Activated B cell treated with CpG ODN at 0.5 μM for 24 hours (primary cell): ENCODE results near the gene GALNT6. TPM values are rescaled to one million over a fixed set of nuclear protein-coding genes. Genes with fewer than 3 reads are reported as not detected.

Experiments
- ATAC-seq: fragments of 200-7000 bp; cut with Tn5 transposase; one replicate; pipeline ENCODE4 v1.10.0; 2021; ENCODE audit warnings: low read depth, mild to moderate bottlenecking, moderate library complexity
- CTCF ChIA-PET: fragments of 350-600 bp; sonication (Branson Sonifier 250); formaldehyde crosslinking; loops from one replicate; lab custom pipeline; 2021; ENCODE audit warnings: antibody characterized with exemption; lab: Charles Lee
- POLR2A ChIA-PET: fragments of 350-600 bp; sonication (Branson Sonifier 250); formaldehyde crosslinking; loops from one replicate; lab custom pipeline; 2021; ENCODE audit warnings: antibody characterized with exemption; lab: Charles Lee
- DNase-seq: peaks from one replicate; pipeline ENCODE4 v3.0.0; 2022
- H3K27ac Mint-ChIP-seq: one replicate; pipeline ENCODE4 v1.8.0; 2020; ENCODE audit warnings: mixed read lengths
- H3K27me3 Mint-ChIP-seq: one replicate; pipeline ENCODE4 v1.8.0; 2021; ENCODE audit warnings: mixed read lengths
- H3K36me3 Mint-ChIP-seq: one replicate; pipeline ENCODE4 v1.8.0; 2021; ENCODE audit warnings: low read depth, mixed read lengths
- H3K4me1 Mint-ChIP-seq: one replicate; pipeline ENCODE4 v1.8.0; 2021; ENCODE audit warnings: mixed read lengths
- H3K4me3 Mint-ChIP-seq: one replicate; pipeline ENCODE4 v1.8.0; 2020; ENCODE audit warnings: mild to moderate bottlenecking, mixed read lengths
- H3K9me3 Mint-ChIP-seq: one replicate; pipeline ENCODE4 v1.8.0; 2020; ENCODE audit warnings: mixed read lengths
- intact Hi-C: fragments of 100-400 bp; cut with micrococcal nuclease; formaldehyde crosslinking; loops from one replicate; pipeline ENCODE4 v1.15.1; 2024
- total RNA-seq: library from RNA; stranded (reverse); gene quantifications from 2 replicates; pipeline ENCODE4 v1.2.3, GENCODE V29; 2022
- TF ChIP-seq, protein P1 (sequence below): fragments of 200-600 bp; IDR thresholded peaks from one replicate; pipeline ENCODE4 v1.8.0; 2022; ENCODE audit warnings: antibody characterized with exemption, mild to moderate bottlenecking

Gene GALNT6
- total RNA-seq, 1 donor from 2014 or later: 24.4 TPM

DNA sequence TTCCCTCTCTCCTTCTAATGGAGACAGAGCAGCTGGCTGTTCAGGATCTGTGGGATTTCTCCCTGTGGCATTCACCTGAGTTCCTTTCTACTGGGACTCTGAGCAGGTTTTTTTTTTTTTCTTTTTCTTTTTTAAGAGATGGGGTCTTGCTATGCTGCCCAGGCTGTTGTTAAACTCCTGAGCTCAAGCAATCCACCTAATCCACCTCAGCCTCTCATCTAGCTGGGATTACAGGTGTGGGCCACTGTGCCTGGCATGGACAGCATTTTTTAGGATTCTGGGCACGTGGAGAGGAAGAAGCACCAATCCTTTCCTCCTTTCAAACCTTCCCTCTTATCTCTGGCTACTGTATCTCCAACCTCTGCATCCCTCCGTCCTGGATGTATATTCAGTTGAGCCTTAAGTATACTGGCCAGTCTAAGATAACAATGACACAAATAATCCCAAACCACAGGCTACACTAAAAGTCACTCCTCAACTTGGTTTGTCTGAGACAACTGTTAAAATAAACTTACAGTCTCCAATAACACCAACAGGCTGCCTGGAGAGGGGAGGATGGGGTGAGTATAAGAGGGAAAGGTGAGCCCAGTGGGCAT lies 28.4 kb downstream of the GALNT6 start:
- Mint-ChIP-seq H3K27ac (no peak overlapping the region), H3K9me3 (no peaks in the 10 kb centered on the region), H3K36me3 (peaks cover 37% of the 10 kb centered on the region), H3K4me3 (no peak overlapping the region), H3K27me3 (no peaks in the 10 kb centered on the region), H3K4me1 (peaks cover 39% of the 10 kb centered on the region)
- ATAC-seq: no peak
- DNase-seq: no peak
- TF ChIP-seq, protein P1, sequence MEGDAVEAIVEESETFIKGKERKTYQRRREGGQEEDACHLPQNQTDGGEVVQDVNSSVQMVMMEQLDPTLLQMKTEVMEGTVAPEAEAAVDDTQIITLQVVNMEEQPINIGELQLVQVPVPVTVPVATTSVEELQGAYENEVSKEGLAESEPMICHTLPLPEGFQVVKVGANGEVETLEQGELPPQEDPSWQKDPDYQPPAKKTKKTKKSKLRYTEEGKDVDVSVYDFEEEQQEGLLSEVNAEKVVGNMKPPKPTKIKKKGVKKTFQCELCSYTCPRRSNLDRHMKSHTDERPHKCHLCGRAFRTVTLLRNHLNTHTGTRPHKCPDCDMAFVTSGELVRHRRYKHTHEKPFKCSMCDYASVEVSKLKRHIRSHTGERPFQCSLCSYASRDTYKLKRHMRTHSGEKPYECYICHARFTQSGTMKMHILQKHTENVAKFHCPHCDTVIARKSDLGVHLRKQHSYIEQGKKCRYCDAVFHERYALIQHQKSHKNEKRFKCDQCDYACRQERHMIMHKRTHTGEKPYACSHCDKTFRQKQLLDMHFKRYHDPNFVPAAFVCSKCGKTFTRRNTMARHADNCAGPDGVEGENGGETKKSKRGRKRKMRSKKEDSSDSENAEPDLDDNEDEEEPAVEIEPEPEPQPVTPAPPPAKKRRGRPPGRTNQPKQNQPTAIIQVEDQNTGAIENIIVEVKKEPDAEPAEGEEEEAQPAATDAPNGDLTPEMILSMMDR: no peak
- ChIA-PET CTCF (interaction anchor here (1.0 to 1.3 kb wide), 2 partner anchors 12 to 21 kb away, joined by 3 to 4 read pairs; no protein-coding TSS in a partner anchor), POLR2A (no interaction called here)
- intact Hi-C loops: loop anchor here (10.0 kb wide), 1 partner anchor 438 kb away; a partner anchor contains a TSS

DNA sequence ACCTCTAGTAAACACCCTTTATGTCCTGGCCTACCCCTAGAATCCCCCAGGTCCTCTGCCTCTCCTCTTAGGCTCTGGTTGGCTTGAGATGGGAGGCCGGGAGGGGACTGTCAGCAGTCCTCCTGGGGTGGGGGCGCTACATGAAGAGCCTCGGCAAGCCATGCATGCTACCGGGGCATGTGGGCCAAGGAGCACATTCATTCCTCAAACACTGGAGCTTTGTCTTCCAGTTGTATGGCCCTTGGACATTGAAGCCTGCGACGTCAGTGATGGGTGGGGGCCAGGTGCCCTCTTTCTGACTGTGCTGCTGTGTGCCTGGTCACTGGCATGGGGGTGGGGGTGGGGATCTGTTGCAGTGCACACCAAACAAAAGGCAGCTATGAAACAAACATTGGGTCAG lies 28.9 kb downstream of the GALNT6 start:
- no peak for DNase-seq
- Mint-ChIP-seq H3K36me3 (peaks cover 36% of the 10 kb centered on the region), H3K4me1 (peaks cover 39% of the 10 kb centered on the region), H3K9me3 (no peaks in the 10 kb centered on the region), H3K27ac (no peak overlapping the region), H3K27me3 (no peaks in the 10 kb centered on the region), H3K4me3 (no peak overlapping the region)
- intact Hi-C loops: loop anchor here (10.0 kb wide), 1 partner anchor 438 kb away; a partner anchor contains a TSS
- no peak for ATAC-seq
- TF ChIP-seq, protein P1: no peak
- POLR2A ChIA-PET: interaction anchor here (0.8 to 1.0 kb wide), 2 partner anchors 42 to 124 kb away, joined by 3 to 4 read pairs; partner anchors contain the start of gene DAZAP2
- CTCF ChIA-PET: interaction anchor here (1.0 to 1.5 kb wide), 3 partner anchors 12 to 375 kb away, joined by 3 to 4 read pairs (median 4); no protein-coding TSS in a partner anchor

GRCh38 chr12:51361161-51362016 lies 29.8 kb downstream of the GALNT6 start:
- CTCF ChIA-PET: interaction anchor here (1.3 to 1.5 kb wide), 2 partner anchors 374 to 376 kb away, joined by 3 to 4 read pairs; no protein-coding TSS in a partner anchor
- TF ChIP-seq, protein P1: no peak
- H3K4me3 Mint-ChIP-seq: no peak overlapping the region
- no peak overlapping the region for H3K27ac Mint-ChIP-seq
- H3K27me3 Mint-ChIP-seq: no peaks in the 10 kb centered on the region
- intact Hi-C loops: loop anchor here (10.0 kb wide), 1 partner anchor 437 kb away; a partner anchor contains a TSS
- H3K36me3 Mint-ChIP-seq: peaks cover 34% of the 10 kb centered on the region
- POLR2A ChIA-PET: interaction anchor here (0.6 to 1.0 kb wide), 3 partner anchors 41 to 123 kb away, joined by 3 to 4 read pairs (median 3); partner anchors contain the start of gene DAZAP2
- ATAC-seq: no peak
- DNase-seq: no peak
- no peaks in the 10 kb centered on the region for H3K9me3 Mint-ChIP-seq
- H3K4me1 Mint-ChIP-seq: peaks cover 45% of the 10 kb centered on the region

DNA sequence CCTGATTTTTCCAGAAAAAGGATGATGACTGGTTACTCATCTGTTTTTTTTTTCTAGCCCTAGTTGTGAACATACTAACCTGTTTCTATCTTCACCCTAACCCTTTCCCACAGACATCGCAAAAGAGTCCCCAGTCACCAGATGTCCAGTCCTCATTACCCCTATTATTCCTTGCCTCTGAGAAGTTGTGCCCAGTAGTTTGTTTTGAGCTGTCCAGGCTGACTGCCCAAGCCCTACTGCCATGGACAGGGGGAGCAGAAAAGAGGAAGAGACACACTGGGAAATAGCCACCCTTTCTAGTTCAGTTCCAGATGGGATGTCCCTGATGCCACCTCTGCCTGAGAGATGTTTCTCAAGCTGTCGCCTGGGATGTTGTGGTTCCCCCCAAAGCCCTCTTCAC lies 30.9 kb downstream of the GALNT6 start:
- TF ChIP-seq, protein P1: no peak
- Mint-ChIP-seq H3K27ac (no peak overlapping the region), H3K27me3 (no peaks in the 10 kb centered on the region), H3K9me3 (no peaks in the 10 kb centered on the region), H3K4me1 (peaks cover 38% of the 10 kb centered on the region), H3K4me3 (no peak overlapping the region), H3K36me3 (peaks cover 33% of the 10 kb centered on the region)
- ATAC-seq: no peak
- ChIA-PET POLR2A (interaction anchor here (0.6 to 1.6 kb wide), 2 partner anchors 35 to 1234 kb away, joined by 3 read pairs; no protein-coding TSS in a partner anchor), CTCF (interaction anchor here (1.3 kb wide), 1 partner anchor 375 kb away, joined by 3 read pairs; no protein-coding TSS in a partner anchor)
- intact Hi-C loops: loop anchor here (10.0 kb wide), 1 partner anchor 436 kb away; a partner anchor contains a TSS
- no peak for DNase-seq
